GM12878 (cell line): ENCODE measurements around the gene TNNC2. TPM values are rescaled to one million over a fixed set of nuclear protein-coding genes. Genes with fewer than 3 reads are reported as not detected.

ENCODE experiments used
- ATAC-seq: fragments of 200-7000 bp; cut with Tn5 transposase; 3 replicates; pipeline ENCODE4 v1.9.1; 2020; ENCODE audit warnings: mild to moderate bottlenecking, moderate library complexity
- BruUV-seq: library from RNA; stranded (reverse); fragments of 400-500 nt; replicated peaks from 2 replicates; lab custom pipeline; 2021; lab: Mats Ljungman, UMichigan
- CTCF ChIA-PET: fragments of 300-600 bp; sonication (Branson Sonifier 250); formaldehyde crosslinking; extraction: SDS; loops from one replicate; lab custom pipeline; 2021; ENCODE audit warnings: inconsistent platforms; lab: Yijun Ruan, JAX
- POLR2A ChIA-PET: fragments of 350-600 bp; formaldehyde crosslinking; extraction: SDS; loops from one replicate; lab custom pipeline; 2021; ENCODE audit warnings: inconsistent platforms; lab: Charles Lee
- RAD21 ChIA-PET: fragments of 300-600 bp; sonication (Branson Sonifier 250); formaldehyde crosslinking; loops from one replicate; lab custom pipeline; 2023; ENCODE audit warnings: antibody characterized with exemption; ENCODE audit not compliant: unreplicated experiment; lab: Charles Lee
- SMC1A ChIA-PET: fragments of 300-600 bp; sonication (Branson Sonifier 250); formaldehyde crosslinking; loops from one replicate; lab custom pipeline; 2023; ENCODE audit not compliant: unreplicated experiment, uncharacterized antibody; lab: Charles Lee
- DNase-seq: peaks from one replicate; pipeline ENCODE4 v3.0.0-alpha.2; 2011; ENCODE audit warnings: low read depth, low spot score
- FAIRE-seq: peaks from 3 replicates; lab custom pipeline; 2011; peaks lifted over from hg19 to GRCh38; lab: Jason Lieb, UNC
- H2AFZ ChIP-seq: 2 replicates; pipeline ENCODE4 v1.6.0; 2011; ENCODE audit warnings: low read depth, low read length, control low read depth; ENCODE audit not compliant: control insufficient read depth
- H3K27ac ChIP-seq: 2 replicates; pipeline ENCODE4 v1.5.1; 2011; ENCODE audit warnings: control low read depth; ENCODE audit not compliant: control insufficient read depth, insufficient read depth
- H3K27me3 ChIP-seq, 2 experiments: replicated peaks in 1 of 2; 2 replicates each; pipeline versions ENCODE4 v1.6.0 to v1.6.1; 2011; ENCODE audit warnings: low read length in 1 of 2; ENCODE audit not compliant: control insufficient read depth in 2 of 2, insufficient read depth in 2 of 2
- H3K36me3 ChIP-seq, 2 experiments: 2 replicates each; pipeline ENCODE4 v1.5.1; 2011; ENCODE audit warnings: low read length in 1 of 2; ENCODE audit not compliant: control insufficient read depth in 2 of 2, insufficient read depth in 2 of 2
- H3K4me1 ChIP-seq: 2 replicates; pipeline ENCODE4 v1.6.1; 2011; ENCODE audit warnings: mild to moderate bottlenecking, low read length, moderate library complexity, mixed read lengths; ENCODE audit not compliant: control insufficient read depth, insufficient read depth
- H3K4me2 ChIP-seq: 2 replicates; pipeline ENCODE4 v1.6.0; 2011; ENCODE audit warnings: control low read depth; ENCODE audit not compliant: control insufficient read depth, insufficient read depth
- H3K4me3 ChIP-seq: fragments of 200-600 bp; sonication (generic); 2 replicates; pipeline ENCODE4 v1.5.1; 2016
- H3K79me2 ChIP-seq: 2 replicates; pipeline ENCODE4 v1.6.0; 2011; ENCODE audit warnings: low read length; ENCODE audit not compliant: control insufficient read depth, insufficient read depth
- H3K9ac ChIP-seq: 2 replicates; pipeline ENCODE4 v1.8.0; 2011; ENCODE audit warnings: low read length, control low read depth, mixed read lengths; ENCODE audit not compliant: control insufficient read depth, insufficient read depth
- H3K9me3 ChIP-seq: replicated peaks from 3 replicates; pipeline ENCODE4 v1.5.1; 2011; ENCODE audit warnings: mild to moderate bottlenecking, low read length; ENCODE audit not compliant: control insufficient read depth, insufficient read depth
- H4K20me1 ChIP-seq: 2 replicates; pipeline ENCODE4 v1.6.0; 2011; ENCODE audit not compliant: control insufficient read depth, insufficient read depth
- IRF4 ChIP-seq: IDR thresholded peaks from 2 replicates; pipeline ENCODE4 v1.6.1; 2011; ENCODE audit warnings: low read depth, low read length
- JUNB ChIP-seq: IDR thresholded peaks from 2 replicates; pipeline ENCODE4 v1.6.1; 2016; ENCODE audit warnings: antibody characterized with exemption, mild to moderate bottlenecking
- MTA3 ChIP-seq: IDR thresholded peaks from 2 replicates; pipeline ENCODE4 v1.6.1; 2012; ENCODE audit warnings: low read length, inconsistent platforms, borderline replicate concordance
- POLR2AphosphoS5 ChIP-seq: IDR thresholded peaks from 2 replicates; pipeline ENCODE4 v1.6.1; 2011; ENCODE audit warnings: mild to moderate bottlenecking, low read length, inconsistent platforms
- RAD21 ChIP-seq: IDR thresholded peaks from 2 replicates; pipeline ENCODE4 v1.6.1; 2011; ENCODE audit warnings: mild to moderate bottlenecking, low read depth, low read length, moderate library complexity; ENCODE audit not compliant: insufficient read depth
- RELA ChIP-seq: fragments of 450-650 bp; IDR thresholded peaks from 2 replicates; pipeline ENCODE4 v1.8.0; 2014; ENCODE audit warnings: borderline replicate concordance; ENCODE audit not compliant: partially characterized antibody
- ZNF217 ChIP-seq: fragments of 450-650 bp; IDR thresholded peaks from 2 replicates; pipeline ENCODE4 v1.6.1; 2017; ENCODE audit warnings: antibody characterized with exemption, mild to moderate bottlenecking
- ZNF622 ChIP-seq: fragments of 450-650 bp; IDR thresholded peaks from 2 replicates; pipeline ENCODE4 v1.6.1; 2017; ENCODE audit warnings: mild to moderate bottlenecking, inconsistent platforms
- WGBS: methylation state at CpG from one replicate; pipeline ENCODE4 v1.1.6; 2016; ENCODE audit warnings: low lambda C conversion rate; ENCODE audit not compliant: insufficient replicate concordance, insufficient coverage; ENCODE audit errors: missing lambda C conversion rate; 5-methylcytosine and 5-hydroxymethylcytosine counted together
- in situ Hi-C: fragments of 300-500 bp; cut with MboI; formaldehyde crosslinking; loops from 9 replicates; pipeline ENCODE4 v1.14.3; 2018; ENCODE audit warnings: mixed read lengths
- intact Hi-C: fragments of 100-400 bp; cut with micrococcal nuclease; formaldehyde crosslinking; loops from one replicate; pipeline ENCODE4 v1.14.2; 2022; ENCODE audit not compliant: unreplicated experiment
- polyA plus RNA-seq, 11 experiments: library from polyadenylated mRNA; depleted of rRNA in 4 of 11; unstranded in 6 of 11; stranded (reverse) in 5 of 11; fragments of >200 nt; fragmentation: Nextera tagmentation in 4 of 11; fragmentation: Illumina TruSeq in 1 of 11; extraction: Ambion mirVana in 4 of 11; extraction: Trizol in 1 of 11; gene quantifications; 1 replicate in 1 of 11; 2 replicates in 10 of 11; pipeline versions ENCODE4 v1.2.1 to v1.2.3, GENCODE V29; 2011 to 2016; ENCODE audit warnings: inconsistent platforms in 2 of 11, missing spikeins in 2 of 11, low read depth in 1 of 11
- total RNA-seq, 4 experiments: library from RNA; depleted of rRNA in 3 of 4; stranded (reverse); fragments of >200 nt in 3 of 4; fragmentation: Illumina TruSeq in 1 of 4; extraction: Trizol in 1 of 4; gene quantifications; 2 replicates each; pipeline versions ENCODE4 v1.2.1 to v1.2.3, GENCODE V29; 2013 to 2021
- TF ChIP-seq, protein P1 (sequence below): fragments of 450-650 bp; IDR thresholded peaks from 2 replicates; pipeline ENCODE4 v1.6.1; 2017; ENCODE audit warnings: mild to moderate bottlenecking, low read depth, inconsistent platforms; ENCODE audit not compliant: poor library complexity, severe bottlenecking
- TF ChIP-seq, protein P2 (sequence below): IDR thresholded peaks from 2 replicates; pipeline ENCODE4 v1.6.1; 2012; ENCODE audit warnings: improper control_type of control experiment, low read depth, low read length; ENCODE audit not compliant: insufficient replicate concordance
- TF ChIP-seq, protein P3 (sequence below): IDR thresholded peaks from 2 replicates; pipeline ENCODE4 v1.6.1; 2012; ENCODE audit warnings: low read length, inconsistent platforms

TNNC2 gene
- total and polyA plus RNA-seq, 10 of the 15 experiments (the other 5 are each of a cell fraction or from before 2014, with no cell fraction given), result 0.37 TPM; not detected in 9

DNA sequence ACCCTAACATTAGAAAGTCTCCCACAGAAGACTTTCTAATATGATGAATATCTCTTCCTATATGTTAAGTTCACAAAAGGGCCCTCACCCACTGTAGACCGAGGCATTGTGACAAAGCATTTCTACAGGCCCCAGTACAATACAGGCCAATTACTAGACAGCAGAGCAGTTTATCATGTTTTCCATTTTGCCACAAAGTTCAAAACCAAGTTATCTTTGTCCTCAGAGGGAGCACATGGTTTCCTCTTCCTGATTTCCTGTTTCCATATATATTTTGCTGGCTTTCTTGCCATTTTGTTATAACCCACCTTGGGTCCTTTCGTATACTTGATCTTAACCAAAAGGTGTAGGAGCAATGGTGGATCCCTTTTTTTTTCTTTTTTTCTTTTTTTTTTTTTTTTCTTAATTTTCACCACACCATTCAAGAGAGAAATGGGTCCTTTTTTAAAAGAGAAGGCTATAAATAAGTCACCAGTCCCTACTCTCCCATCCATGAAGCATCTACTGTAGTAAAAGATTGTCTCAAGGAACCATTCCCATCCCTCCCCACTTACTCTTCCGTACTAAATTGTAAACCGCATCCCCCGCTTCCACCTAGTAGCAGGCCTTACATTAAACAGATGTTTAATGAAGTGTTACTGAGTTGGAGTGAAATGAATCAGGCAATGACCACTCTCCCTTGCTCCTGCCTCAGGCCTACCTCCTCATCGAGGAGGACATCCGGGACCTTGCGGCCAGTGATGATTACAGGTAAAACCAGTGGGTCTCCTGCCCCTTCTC, 16.7 kb downstream of the TNNC2 start:
- H2AFZ ChIP-seq, result no peak overlapping the region
- ChIA-PET SMC1A (no interaction called here), RAD21 (no interaction called here), POLR2A (no interaction called here)
- no peak for FAIRE-seq
- H3K27ac ChIP-seq, result no peak overlapping the region
- no peak for DNase-seq
- ATAC-seq, result no peak
- no peak overlapping the region for H3K4me3 ChIP-seq
- no peak overlapping the region for H3K4me2 ChIP-seq
- peaks cover 20% of the 10 kb centered on the region for H3K79me2 ChIP-seq
- intact Hi-C loops, result loop anchor here (5.0 kb wide), 2 partner anchors 47 to 152 kb away; partner anchors contain the start of genes ACOT8 and ZSWIM3
- H3K36me3 ChIP-seq, result peaks cover 7 to 29% of the 10 kb centered on the region in 2 experiments
- TF ChIP-seq ZNF217 (no peak), IRF4 (no peak), ZNF622 (no peak), RELA (no peak), JUNB (no peak), POLR2AphosphoS5 (no peak), RAD21 (no peak), MTA3 (no peak)
- TF ChIP-seq, protein P1, sequence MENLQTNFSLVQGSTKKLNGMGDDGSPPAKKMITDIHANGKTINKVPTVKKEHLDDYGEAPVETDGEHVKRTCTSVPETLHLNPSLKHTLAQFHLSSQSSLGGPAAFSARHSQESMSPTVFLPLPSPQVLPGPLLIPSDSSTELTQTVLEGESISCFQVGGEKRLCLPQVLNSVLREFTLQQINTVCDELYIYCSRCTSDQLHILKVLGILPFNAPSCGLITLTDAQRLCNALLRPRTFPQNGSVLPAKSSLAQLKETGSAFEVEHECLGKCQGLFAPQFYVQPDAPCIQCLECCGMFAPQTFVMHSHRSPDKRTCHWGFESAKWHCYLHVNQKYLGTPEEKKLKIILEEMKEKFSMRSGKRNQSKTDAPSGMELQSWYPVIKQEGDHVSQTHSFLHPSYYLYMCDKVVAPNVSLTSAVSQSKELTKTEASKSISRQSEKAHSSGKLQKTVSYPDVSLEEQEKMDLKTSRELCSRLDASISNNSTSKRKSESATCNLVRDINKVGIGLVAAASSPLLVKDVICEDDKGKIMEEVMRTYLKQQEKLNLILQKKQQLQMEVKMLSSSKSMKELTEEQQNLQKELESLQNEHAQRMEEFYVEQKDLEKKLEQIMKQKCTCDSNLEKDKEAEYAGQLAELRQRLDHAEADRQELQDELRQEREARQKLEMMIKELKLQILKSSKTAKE, result no peak
- TF ChIP-seq, protein P2, sequence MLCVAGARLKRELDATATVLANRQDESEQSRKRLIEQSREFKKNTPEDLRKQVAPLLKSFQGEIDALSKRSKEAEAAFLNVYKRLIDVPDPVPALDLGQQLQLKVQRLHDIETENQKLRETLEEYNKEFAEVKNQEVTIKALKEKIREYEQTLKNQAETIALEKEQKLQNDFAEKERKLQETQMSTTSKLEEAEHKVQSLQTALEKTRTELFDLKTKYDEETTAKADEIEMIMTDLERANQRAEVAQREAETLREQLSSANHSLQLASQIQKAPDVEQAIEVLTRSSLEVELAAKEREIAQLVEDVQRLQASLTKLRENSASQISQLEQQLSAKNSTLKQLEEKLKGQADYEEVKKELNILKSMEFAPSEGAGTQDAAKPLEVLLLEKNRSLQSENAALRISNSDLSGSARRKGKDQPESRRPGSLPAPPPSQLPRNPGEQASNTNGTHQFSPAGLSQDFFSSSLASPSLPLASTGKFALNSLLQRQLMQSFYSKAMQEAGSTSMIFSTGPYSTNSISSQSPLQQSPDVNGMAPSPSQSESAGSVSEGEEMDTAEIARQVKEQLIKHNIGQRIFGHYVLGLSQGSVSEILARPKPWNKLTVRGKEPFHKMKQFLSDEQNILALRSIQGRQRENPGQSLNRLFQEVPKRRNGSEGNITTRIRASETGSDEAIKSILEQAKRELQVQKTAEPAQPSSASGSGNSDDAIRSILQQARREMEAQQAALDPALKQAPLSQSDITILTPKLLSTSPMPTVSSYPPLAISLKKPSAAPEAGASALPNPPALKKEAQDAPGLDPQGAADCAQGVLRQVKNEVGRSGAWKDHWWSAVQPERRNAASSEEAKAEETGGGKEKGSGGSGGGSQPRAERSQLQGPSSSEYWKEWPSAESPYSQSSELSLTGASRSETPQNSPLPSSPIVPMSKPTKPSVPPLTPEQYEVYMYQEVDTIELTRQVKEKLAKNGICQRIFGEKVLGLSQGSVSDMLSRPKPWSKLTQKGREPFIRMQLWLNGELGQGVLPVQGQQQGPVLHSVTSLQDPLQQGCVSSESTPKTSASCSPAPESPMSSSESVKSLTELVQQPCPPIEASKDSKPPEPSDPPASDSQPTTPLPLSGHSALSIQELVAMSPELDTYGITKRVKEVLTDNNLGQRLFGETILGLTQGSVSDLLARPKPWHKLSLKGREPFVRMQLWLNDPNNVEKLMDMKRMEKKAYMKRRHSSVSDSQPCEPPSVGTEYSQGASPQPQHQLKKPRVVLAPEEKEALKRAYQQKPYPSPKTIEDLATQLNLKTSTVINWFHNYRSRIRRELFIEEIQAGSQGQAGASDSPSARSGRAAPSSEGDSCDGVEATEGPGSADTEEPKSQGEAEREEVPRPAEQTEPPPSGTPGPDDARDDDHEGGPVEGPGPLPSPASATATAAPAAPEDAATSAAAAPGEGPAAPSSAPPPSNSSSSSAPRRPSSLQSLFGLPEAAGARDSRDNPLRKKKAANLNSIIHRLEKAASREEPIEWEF, result no peak
- TF ChIP-seq, protein P3, sequence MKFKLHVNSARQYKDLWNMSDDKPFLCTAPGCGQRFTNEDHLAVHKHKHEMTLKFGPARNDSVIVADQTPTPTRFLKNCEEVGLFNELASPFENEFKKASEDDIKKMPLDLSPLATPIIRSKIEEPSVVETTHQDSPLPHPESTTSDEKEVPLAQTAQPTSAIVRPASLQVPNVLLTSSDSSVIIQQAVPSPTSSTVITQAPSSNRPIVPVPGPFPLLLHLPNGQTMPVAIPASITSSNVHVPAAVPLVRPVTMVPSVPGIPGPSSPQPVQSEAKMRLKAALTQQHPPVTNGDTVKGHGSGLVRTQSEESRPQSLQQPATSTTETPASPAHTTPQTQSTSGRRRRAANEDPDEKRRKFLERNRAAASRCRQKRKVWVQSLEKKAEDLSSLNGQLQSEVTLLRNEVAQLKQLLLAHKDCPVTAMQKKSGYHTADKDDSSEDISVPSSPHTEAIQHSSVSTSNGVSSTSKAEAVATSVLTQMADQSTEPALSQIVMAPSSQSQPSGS, result no peak
- TF ChIP-seq, all 136 proteins: peak for 0
- H3K4me1 ChIP-seq, result no peaks in the 10 kb centered on the region
- CTCF ChIA-PET, result interaction anchor here (0.6 to 3.7 kb wide), 2 partner anchors 11 to 124 kb away, joined by 3 to 19 read pairs; partner anchors contain the start of gene PCIF1
- H4K20me1 ChIP-seq, result no peaks in the 10 kb centered on the region
- WGBS, result 94% methylated on average over 8 of the region's 8 CpGs
- in situ Hi-C loops, result loop anchor here (25.0 kb wide), 1 partner anchor 552 kb away; no protein-coding TSS in a partner anchor
- H3K27me3 ChIP-seq, result no peaks in the 10 kb centered on the region
- no peak overlapping the region for H3K9ac ChIP-seq
- H3K9me3 ChIP-seq, result no peaks in the 10 kb centered on the region; the same call in 2 of the 3 replicates
- BruUV-seq, result no TSS peak
